Fibroblast of lung (primary cell): ENCODE data around the gene PIGH. TPM values are rescaled to one million over a fixed set of nuclear protein-coding genes. Genes with fewer than 3 reads are reported as not detected.

ENCODE experiments used
- DNase-seq, 2 donors: peaks; one replicate each; pipeline versions ENCODE4 v3.0.0 to v3.0.0-alpha.2; 2010; ENCODE audit warnings: low read depth in 2 of 2
- H2AFZ ChIP-seq: 2 replicates; pipeline ENCODE4 v1.5.1; 2012; ENCODE audit warnings: low read length, control low read depth, inconsistent platforms
- H3K27ac ChIP-seq: 2 replicates; pipeline ENCODE4 v1.5.1; 2011; ENCODE audit warnings: low read length, control low read depth; ENCODE audit not compliant: insufficient read depth
- H3K27me3 ChIP-seq: 2 replicates; pipeline ENCODE4 v1.5.1; 2011; ENCODE audit warnings: mild to moderate bottlenecking, low read length; ENCODE audit not compliant: control insufficient read depth, insufficient read depth
- H3K36me3 ChIP-seq: 2 replicates; pipeline ENCODE4 v1.5.1; 2011; ENCODE audit warnings: low read length; ENCODE audit not compliant: control insufficient read depth, insufficient read depth
- H3K4me1 ChIP-seq: 2 replicates; pipeline ENCODE4 v1.5.1; 2011; ENCODE audit warnings: low read length; ENCODE audit not compliant: control insufficient read depth, insufficient read depth; ENCODE audit errors: extremely low read depth
- H3K4me2 ChIP-seq: 2 replicates; pipeline ENCODE4 v1.5.1; 2011; ENCODE audit warnings: low read length, control low read depth; ENCODE audit not compliant: insufficient read depth; ENCODE audit errors: extremely low read depth
- H3K4me3 ChIP-seq, 4 experiments: fragments of 200-600 bp in 1 of 4; sonication (generic) in 1 of 4; replicated peaks in 1 of 4; 2 replicates each; pipeline ENCODE4 v1.5.1; 2011 to 2016; ENCODE audit warnings: low read length in 4 of 4, low read depth in 3 of 4, mild to moderate bottlenecking in 3 of 4, control low read depth in 2 of 4, inconsistent platforms in 1 of 4, mixed read lengths in 1 of 4; ENCODE audit not compliant: insufficient read depth in 1 of 4; ENCODE audit errors: control extremely low read depth in 1 of 4
- H3K79me2 ChIP-seq: 2 replicates; pipeline ENCODE4 v1.5.1; 2012; ENCODE audit warnings: mild to moderate bottlenecking, low read length, inconsistent platforms; ENCODE audit not compliant: control insufficient read depth, insufficient read depth
- H3K9ac ChIP-seq: 2 replicates; pipeline ENCODE4 v1.5.1; 2011; ENCODE audit warnings: mild to moderate bottlenecking, low read length, control low read depth; ENCODE audit not compliant: insufficient read depth
- H3K9me3 ChIP-seq: 2 replicates; pipeline ENCODE4 v1.5.1; 2012; ENCODE audit warnings: low read depth, low read length; ENCODE audit not compliant: control insufficient read depth, insufficient read depth
- H4K20me1 ChIP-seq: 2 replicates; pipeline ENCODE4 v1.5.1; 2011; ENCODE audit warnings: low read length; ENCODE audit not compliant: control insufficient read depth, insufficient read depth; ENCODE audit errors: extremely low read depth
- EZH2 ChIP-seq: IDR thresholded peaks from 2 replicates; pipeline ENCODE4 v1.5.1; 2012; ENCODE audit warnings: low read length, control low read depth, mild to moderate bottlenecking; ENCODE audit errors: missing control alignments
- polyA plus RNA-seq, 2 donors: library from polyadenylated mRNA; depleted of rRNA in 1 of 2; stranded (reverse) in 1 of 2; unstranded in 1 of 2; fragments of >200 nt; gene quantifications; 2 replicates each; pipeline ENCODE4 v1.2.1, GENCODE V29; 2011 to 2012; ENCODE audit warnings: missing spikeins in 1 of 2
- total RNA-seq: library from RNA; depleted of rRNA; stranded (reverse); fragments of >200 nt; gene quantifications from 2 replicates; pipeline ENCODE4 v1.2.1, GENCODE V29; 2014
- TF ChIP-seq, protein P1 (sequence below), 2 donors: IDR thresholded peaks in 1 of 2; conservative IDR thresholded peaks in 1 of 2; 1 replicate in 1 of 2; 2 replicates in 1 of 2; pipeline ENCODE4 v1.5.1; 2011 to 2012; ENCODE audit warnings: low read length in 2 of 2, control low read depth in 1 of 2, inconsistent platforms in 1 of 2, low read depth in 1 of 2, mild to moderate bottlenecking in 1 of 2

The PIGH gene
- total and polyA plus RNA-seq, 2 donors (not counting 1 experiment from before 2014, with no cell fraction given) = 12.7 to 15.6 TPM

DNA sequence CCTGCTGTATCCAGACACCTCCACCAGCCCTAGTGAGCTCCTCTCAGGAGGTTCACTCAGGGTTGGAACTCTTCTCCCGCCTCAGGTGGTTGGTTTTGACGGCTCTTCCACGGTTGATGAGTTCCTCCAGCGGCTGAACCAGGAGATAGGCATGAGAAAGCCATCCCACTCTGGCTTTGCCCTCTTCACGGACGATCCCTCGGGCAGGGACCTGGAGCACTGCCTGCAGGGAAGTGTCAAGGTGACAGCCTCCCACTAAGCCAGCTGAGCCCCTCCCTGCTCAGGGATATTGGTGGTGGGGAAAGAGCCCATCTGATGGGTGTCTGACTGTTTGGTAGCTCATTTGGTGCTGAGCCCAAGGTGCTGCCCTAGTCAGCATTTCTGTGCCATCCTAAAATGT is 20.4 kb downstream of the PIGH start:
- H3K27me3 ChIP-seq = no peaks in the 10 kb centered on the region
- no peak overlapping the region for H3K27ac ChIP-seq
- TF ChIP-seq, protein P1, sequence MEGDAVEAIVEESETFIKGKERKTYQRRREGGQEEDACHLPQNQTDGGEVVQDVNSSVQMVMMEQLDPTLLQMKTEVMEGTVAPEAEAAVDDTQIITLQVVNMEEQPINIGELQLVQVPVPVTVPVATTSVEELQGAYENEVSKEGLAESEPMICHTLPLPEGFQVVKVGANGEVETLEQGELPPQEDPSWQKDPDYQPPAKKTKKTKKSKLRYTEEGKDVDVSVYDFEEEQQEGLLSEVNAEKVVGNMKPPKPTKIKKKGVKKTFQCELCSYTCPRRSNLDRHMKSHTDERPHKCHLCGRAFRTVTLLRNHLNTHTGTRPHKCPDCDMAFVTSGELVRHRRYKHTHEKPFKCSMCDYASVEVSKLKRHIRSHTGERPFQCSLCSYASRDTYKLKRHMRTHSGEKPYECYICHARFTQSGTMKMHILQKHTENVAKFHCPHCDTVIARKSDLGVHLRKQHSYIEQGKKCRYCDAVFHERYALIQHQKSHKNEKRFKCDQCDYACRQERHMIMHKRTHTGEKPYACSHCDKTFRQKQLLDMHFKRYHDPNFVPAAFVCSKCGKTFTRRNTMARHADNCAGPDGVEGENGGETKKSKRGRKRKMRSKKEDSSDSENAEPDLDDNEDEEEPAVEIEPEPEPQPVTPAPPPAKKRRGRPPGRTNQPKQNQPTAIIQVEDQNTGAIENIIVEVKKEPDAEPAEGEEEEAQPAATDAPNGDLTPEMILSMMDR (conservative IDR thresholded peaks at IDR 0.05 in 1 of 2, IDR thresholded peaks at IDR 0.05 in 1 of 2; ENCODE audit: low read depth in 1 of 2, low read length in 2 of 2) = no peak
- TF ChIP-seq EZH2 = no peak
- no peaks in the 10 kb centered on the region for H3K79me2 ChIP-seq
- H3K4me3 ChIP-seq = no peak overlapping the region
- no peak overlapping the region for H3K9ac ChIP-seq
- no peak overlapping the region for H2AFZ ChIP-seq
- H3K9me3 ChIP-seq = no peaks in the 10 kb centered on the region
- no peaks in the 10 kb centered on the region for H4K20me1 ChIP-seq
- no peaks in the 10 kb centered on the region for H3K36me3 ChIP-seq
- no peak for DNase-seq
- no peak overlapping the region for H3K4me2 ChIP-seq
- H3K4me1 ChIP-seq = no peaks in the 10 kb centered on the region

GRCh38 chr14:67579040-67579439 is 21.0 kb downstream of the PIGH start:
- H3K36me3 ChIP-seq = no peaks in the 10 kb centered on the region
- DNase-seq = no peak
- H3K9me3 ChIP-seq = no peaks in the 10 kb centered on the region
- TF ChIP-seq EZH2 = no peak
- TF ChIP-seq, protein P1 (conservative IDR thresholded peaks at IDR 0.05 in 1 of 2, IDR thresholded peaks at IDR 0.05 in 1 of 2; ENCODE audit: low read depth in 1 of 2, low read length in 2 of 2) = no peak
- no peaks in the 10 kb centered on the region for H3K79me2 ChIP-seq
- no peak overlapping the region for H3K9ac ChIP-seq
- H4K20me1 ChIP-seq = no peaks in the 10 kb centered on the region
- H3K4me1 ChIP-seq = no peaks in the 10 kb centered on the region
- no peak overlapping the region for H3K27ac ChIP-seq
- no peak overlapping the region for H3K4me2 ChIP-seq
- H3K27me3 ChIP-seq = no peaks in the 10 kb centered on the region
- no peak overlapping the region for H3K4me3 ChIP-seq
- H2AFZ ChIP-seq = no peak overlapping the region

DNA sequence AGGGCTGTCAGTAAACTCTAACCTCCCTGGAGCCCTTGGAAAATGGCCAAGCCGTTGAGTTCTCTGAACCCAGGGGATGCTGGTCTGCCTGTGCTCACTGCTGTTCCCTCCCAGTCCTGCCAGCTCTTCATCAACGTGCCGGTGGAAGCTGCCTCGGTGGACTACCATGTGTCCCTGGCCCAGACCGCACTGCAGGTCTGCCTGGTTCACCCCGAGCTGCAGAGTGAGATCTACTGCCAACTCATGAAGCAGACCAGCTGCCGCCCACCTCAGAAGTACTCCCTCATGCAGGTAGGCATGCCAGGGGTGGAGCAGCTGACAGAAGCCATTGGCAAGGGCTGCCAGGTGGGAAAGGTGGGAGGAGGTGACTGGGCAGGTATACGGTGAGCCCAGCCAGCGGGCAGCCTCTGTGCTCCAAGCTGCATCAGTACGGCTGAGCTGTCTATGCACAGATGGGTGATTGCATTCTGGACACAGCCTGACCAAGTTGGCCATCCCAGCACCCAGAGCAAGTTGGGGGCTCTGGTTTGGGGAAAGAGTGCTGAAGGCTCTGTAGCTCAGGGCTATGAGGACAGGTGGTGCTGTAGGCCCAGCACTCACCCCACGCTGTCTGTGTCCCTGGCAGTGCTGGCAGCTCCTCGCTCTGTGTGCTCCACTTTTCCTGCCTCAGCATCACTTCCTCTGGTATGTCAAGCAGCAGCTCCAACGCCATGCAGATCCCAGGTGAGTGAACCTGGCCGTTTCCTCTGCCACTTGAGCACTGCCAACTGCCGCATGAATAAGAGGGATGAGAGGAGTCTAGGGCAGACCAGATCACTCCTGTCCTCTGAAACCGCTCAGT is 21.9 kb downstream of the PIGH start:
- TF ChIP-seq, protein P1 (conservative IDR thresholded peaks at IDR 0.05 in 1 of 2, IDR thresholded peaks at IDR 0.05 in 1 of 2; ENCODE audit: low read depth in 1 of 2, low read length in 2 of 2) = no peak
- no peak for TF ChIP-seq EZH2
- no peaks in the 10 kb centered on the region for H4K20me1 ChIP-seq

More for the DNA sequence above, 21.9 kb downstream of the PIGH start:
- Histone ChIP-seq H3K27me3 (no peaks in the 10 kb centered on the region), H2AFZ (no peak overlapping the region), H3K36me3 (no peaks in the 10 kb centered on the region), H3K4me1 (no peaks in the 10 kb centered on the region), H3K79me2 (no peaks in the 10 kb centered on the region), H3K9me3 (no peaks in the 10 kb centered on the region), H3K9ac (no peak overlapping the region), H3K4me3 (no peak overlapping the region), H3K4me2 (no peak overlapping the region), H3K27ac (no peak overlapping the region)
- no peak for DNase-seq
